WTC11 (cell line): ENCODE data around the gene FAM131C. TPM values are rescaled to one million over a fixed set of nuclear protein-coding genes. Genes with fewer than 3 reads are reported as not detected.

ENCODE experiments used
- ATAC-seq: fragments of 200-7000 bp; cut with Tn5 transposase; 2 replicates; pipeline ENCODE4 v1.10.0; 2021; ENCODE audit warnings: mild to moderate bottlenecking, moderate library complexity
- CTCF ChIA-PET: fragments of 300-600 bp; sonication (Branson Sonifier 250); formaldehyde crosslinking; loops from one replicate; lab custom pipeline; 2021; ENCODE audit warnings: antibody characterized with exemption; lab: Charles Lee
- POLR2A ChIA-PET: fragments of 350-600 bp; sonication (Branson Sonifier 250); formaldehyde crosslinking; loops from one replicate; lab custom pipeline; 2021; ENCODE audit warnings: antibody characterized with exemption; lab: Charles Lee
- DNase-seq: peaks from one replicate; pipeline ENCODE4 v3.0.0; 2021; ENCODE audit warnings: low spot score
- H3K27ac Mint-ChIP-seq: 2 replicates; pipeline ENCODE4 v1.8.0; 2021; ENCODE audit warnings: mixed read lengths
- H3K27me3 Mint-ChIP-seq: 2 replicates; pipeline ENCODE4 v1.8.0; 2021; ENCODE audit warnings: low read depth, mild to moderate bottlenecking, moderate library complexity, mixed read lengths
- H3K36me3 Mint-ChIP-seq: 2 replicates; pipeline ENCODE4 v1.8.0; 2021; ENCODE audit warnings: mixed read lengths
- H3K4me1 Mint-ChIP-seq: 2 replicates; pipeline ENCODE4 v1.8.0; 2022; ENCODE audit warnings: mixed read lengths
- H3K4me3 Mint-ChIP-seq: 2 replicates; pipeline ENCODE4 v1.8.0; 2021; ENCODE audit warnings: mild to moderate bottlenecking, moderate library complexity, mixed read lengths
- H3K9me3 Mint-ChIP-seq: 2 replicates; pipeline ENCODE4 v1.8.0; 2021; ENCODE audit warnings: mixed read lengths
- CBFB ChIP-seq: sonication (generic); formaldehyde crosslinking; IDR thresholded peaks from 2 replicates; pipeline ENCODE4 v1.8.1; 2022; ENCODE audit warnings: mild to moderate bottlenecking, low read depth, missing genetic modification reagents
- ELF4 ChIP-seq: sonication (generic); formaldehyde crosslinking; IDR thresholded peaks from 2 replicates; pipeline ENCODE4 v1.8.1; 2022; ENCODE audit warnings: low read depth, mild to moderate bottlenecking, moderate library complexity, missing genetic modification reagents
- EMX1 ChIP-seq: fragments of 250-450 bp; sonication (Bioruptor Pico); IDR thresholded peaks from 2 replicates; pipeline ENCODE4 v1.8.0; 2021; ENCODE audit warnings: mild to moderate bottlenecking
- FOXP1 ChIP-seq: sonication (generic); formaldehyde crosslinking; IDR thresholded peaks from 2 replicates; pipeline ENCODE4 v1.8.0; 2022; ENCODE audit warnings: missing genetic modification reagents, mild to moderate bottlenecking, moderate library complexity, borderline replicate concordance
- JUN ChIP-seq: sonication (generic); formaldehyde crosslinking; IDR thresholded peaks from 2 replicates; pipeline ENCODE4 v1.8.0; 2023; ENCODE audit warnings: mild to moderate bottlenecking, missing genetic modification reagents
- KAT7 ChIP-seq: sonication (generic); formaldehyde crosslinking; IDR thresholded peaks from 2 replicates; pipeline ENCODE4 v1.8.1; 2023; ENCODE audit warnings: missing genetic modification reagents, mild to moderate bottlenecking, borderline replicate concordance
- NFE2L1 ChIP-seq: sonication (generic); formaldehyde crosslinking; IDR thresholded peaks from 2 replicates; pipeline ENCODE4 v1.8.1; 2023; ENCODE audit warnings: missing genetic modification reagents
- OVOL2 ChIP-seq: fragments of 250-450 bp; sonication (Bioruptor Pico); IDR thresholded peaks from 2 replicates; pipeline ENCODE4 v1.9.0; 2021; ENCODE audit warnings: mild to moderate bottlenecking, borderline replicate concordance
- TCF7 ChIP-seq: sonication (generic); formaldehyde crosslinking; IDR thresholded peaks from 2 replicates; pipeline ENCODE4 v1.8.0; 2022; ENCODE audit warnings: mild to moderate bottlenecking, low read depth, missing genetic modification reagents, moderate library complexity
- ZNF121 ChIP-seq: sonication (generic); formaldehyde crosslinking; IDR thresholded peaks from 2 replicates; pipeline ENCODE4 v1.8.0; 2023; ENCODE audit warnings: missing genetic modification reagents
- ZNF219 ChIP-seq: sonication (generic); formaldehyde crosslinking; IDR thresholded peaks from 2 replicates; pipeline ENCODE4 v1.8.0; 2023; ENCODE audit warnings: missing genetic modification reagents, mild to moderate bottlenecking, borderline replicate concordance
- ZNF263 ChIP-seq: sonication (generic); formaldehyde crosslinking; IDR thresholded peaks from 2 replicates; pipeline ENCODE4 v1.8.1; 2022; ENCODE audit warnings: low read depth, mild to moderate bottlenecking, moderate library complexity, missing genetic modification reagents
- ZNF396 ChIP-seq: fragments of 250-450 bp; sonication (Bioruptor Pico); IDR thresholded peaks from 2 replicates; pipeline ENCODE4 v1.8.0; 2021; ENCODE audit warnings: mild to moderate bottlenecking, moderate library complexity, borderline replicate concordance
- ZNF423 ChIP-seq: fragments of 250-450 bp; sonication (Bioruptor Pico); IDR thresholded peaks from 2 replicates; pipeline ENCODE4 v2.1.2; 2022; ENCODE audit warnings: mild to moderate bottlenecking, moderate library complexity
- total RNA-seq: library from RNA; stranded (reverse); gene quantifications from 3 replicates; pipeline ENCODE4 v1.2.3, GENCODE V29; 2021
- TF ChIP-seq, protein P1 (sequence below): sonication (generic); formaldehyde crosslinking; IDR thresholded peaks from 2 replicates; pipeline ENCODE4 v1.8.1; 2022; ENCODE audit warnings: low read depth, missing genetic modification reagents, borderline replicate concordance
- TF ChIP-seq, protein P2 (sequence below): sonication (generic); formaldehyde crosslinking; IDR thresholded peaks from 2 replicates; pipeline ENCODE4 v1.8.1; 2023; ENCODE audit warnings: mild to moderate bottlenecking, moderate library complexity, missing genetic modification reagents
- TF ChIP-seq, protein P3 (sequence below): sonication (generic); formaldehyde crosslinking; IDR thresholded peaks from 2 replicates; pipeline ENCODE4 v1.8.1; 2022; ENCODE audit warnings: missing genetic modification reagents, borderline replicate concordance
- TF ChIP-seq, protein P4 (sequence below): fragments of 250-450 bp; sonication (Bioruptor Pico); IDR thresholded peaks from 2 replicates; pipeline ENCODE4 v2.1.2; 2022; ENCODE audit warnings: mild to moderate bottlenecking, moderate library complexity
- TF ChIP-seq, protein P5 (sequence below): sonication (generic); formaldehyde crosslinking; IDR thresholded peaks from 2 replicates; pipeline ENCODE4 v1.8.1; 2023; ENCODE audit warnings: mild to moderate bottlenecking, missing genetic modification reagents
- TF ChIP-seq, protein P6 (sequence below): sonication (generic); formaldehyde crosslinking; IDR thresholded peaks from 2 replicates; pipeline ENCODE4 v1.8.0; 2022; ENCODE audit warnings: mild to moderate bottlenecking, missing genetic modification reagents
- TF ChIP-seq, protein P7 (sequence below): sonication (generic); formaldehyde crosslinking; conservative IDR thresholded peaks from 2 replicates; pipeline ENCODE4 v1.8.1; 2022; ENCODE audit warnings: mild to moderate bottlenecking, missing genetic modification reagents
- TF ChIP-seq, protein P8 (sequence below): sonication (generic); formaldehyde crosslinking; conservative IDR thresholded peaks from 2 replicates; pipeline ENCODE4 v1.8.1; 2023; ENCODE audit warnings: mild to moderate bottlenecking, low read depth, missing genetic modification reagents, moderate library complexity

FAM131C gene
- total RNA-seq, 1 experiment from 2014 or later = 1.4 TPM

DNA sequence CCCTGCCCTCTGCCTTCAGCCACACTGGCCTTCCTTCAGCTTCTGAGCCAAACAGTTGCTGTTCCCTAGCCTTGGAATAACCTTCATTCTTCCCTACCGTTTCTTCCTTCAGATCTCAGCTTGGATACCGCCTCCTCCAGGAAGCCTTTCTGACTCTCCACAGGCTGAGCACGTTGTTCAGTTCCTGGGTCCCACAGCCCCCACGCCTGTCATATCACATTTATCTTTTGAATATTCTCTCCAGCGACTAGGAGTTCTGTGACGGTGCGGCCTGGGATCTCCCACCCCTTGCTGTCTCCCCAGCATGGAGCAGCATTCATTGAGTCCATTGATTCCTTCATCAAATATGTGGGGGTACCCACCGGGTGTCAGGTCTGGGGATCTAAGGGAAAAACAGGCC is 43.2 kb upstream of the FAM131C start:
- Mint-ChIP-seq H3K4me3 (peak overlapping the region; percentile 21; the same call in 1 of the 2 replicates), H3K36me3 (no peaks in the 10 kb centered on the region), H3K27me3 (no peaks in the 10 kb centered on the region), H3K27ac (peak overlapping the region; percentile 29), H3K9me3 (no peaks in the 10 kb centered on the region), H3K4me1 (peaks cover 68% of the 10 kb centered on the region)
- ATAC-seq (no peak), DNase-seq (no peak)
- CTCF ChIA-PET = interaction anchor here (1.1 to 8.2 kb wide), 4 partner anchors 35 to 46 kb away, joined by 3 to 61 read pairs (median 12); no protein-coding TSS in a partner anchor
- TF ChIP-seq, protein P1, sequence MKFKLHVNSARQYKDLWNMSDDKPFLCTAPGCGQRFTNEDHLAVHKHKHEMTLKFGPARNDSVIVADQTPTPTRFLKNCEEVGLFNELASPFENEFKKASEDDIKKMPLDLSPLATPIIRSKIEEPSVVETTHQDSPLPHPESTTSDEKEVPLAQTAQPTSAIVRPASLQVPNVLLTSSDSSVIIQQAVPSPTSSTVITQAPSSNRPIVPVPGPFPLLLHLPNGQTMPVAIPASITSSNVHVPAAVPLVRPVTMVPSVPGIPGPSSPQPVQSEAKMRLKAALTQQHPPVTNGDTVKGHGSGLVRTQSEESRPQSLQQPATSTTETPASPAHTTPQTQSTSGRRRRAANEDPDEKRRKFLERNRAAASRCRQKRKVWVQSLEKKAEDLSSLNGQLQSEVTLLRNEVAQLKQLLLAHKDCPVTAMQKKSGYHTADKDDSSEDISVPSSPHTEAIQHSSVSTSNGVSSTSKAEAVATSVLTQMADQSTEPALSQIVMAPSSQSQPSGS (CRISPR knock-in tag) = no peak
- TF ChIP-seq, protein P2, sequence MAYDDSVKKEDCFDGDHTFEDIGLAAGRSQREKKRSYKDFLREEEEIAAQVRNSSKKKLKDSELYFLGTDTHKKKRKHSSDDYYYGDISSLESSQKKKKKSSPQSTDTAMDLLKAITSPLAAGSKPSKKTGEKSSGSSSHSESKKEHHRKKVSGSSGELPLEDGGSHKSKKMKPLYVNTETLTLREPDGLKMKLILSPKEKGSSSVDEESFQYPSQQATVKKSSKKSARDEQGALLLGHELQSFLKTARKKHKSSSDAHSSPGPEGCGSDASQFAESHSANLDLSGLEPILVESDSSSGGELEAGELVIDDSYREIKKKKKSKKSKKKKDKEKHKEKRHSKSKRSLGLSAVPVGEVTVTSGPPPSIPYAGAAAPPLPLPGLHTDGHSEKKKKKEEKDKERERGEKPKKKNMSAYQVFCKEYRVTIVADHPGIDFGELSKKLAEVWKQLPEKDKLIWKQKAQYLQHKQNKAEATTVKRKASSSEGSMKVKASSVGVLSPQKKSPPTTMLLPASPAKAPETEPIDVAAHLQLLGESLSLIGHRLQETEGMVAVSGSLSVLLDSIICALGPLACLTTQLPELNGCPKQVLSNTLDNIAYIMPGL (CRISPR knock-in tag) = no peak
- TF ChIP-seq FOXP1 (CRISPR knock-in tag) (no peak), ZNF396 (CRISPR knock-in tag) (no peak), NFE2L1 (CRISPR knock-in tag) (no peak), EMX1 (CRISPR knock-in tag) (no peak), OVOL2 (no peak), JUN (CRISPR knock-in tag) (no peak), KAT7 (no peak)
- TF ChIP-seq, protein P3, sequence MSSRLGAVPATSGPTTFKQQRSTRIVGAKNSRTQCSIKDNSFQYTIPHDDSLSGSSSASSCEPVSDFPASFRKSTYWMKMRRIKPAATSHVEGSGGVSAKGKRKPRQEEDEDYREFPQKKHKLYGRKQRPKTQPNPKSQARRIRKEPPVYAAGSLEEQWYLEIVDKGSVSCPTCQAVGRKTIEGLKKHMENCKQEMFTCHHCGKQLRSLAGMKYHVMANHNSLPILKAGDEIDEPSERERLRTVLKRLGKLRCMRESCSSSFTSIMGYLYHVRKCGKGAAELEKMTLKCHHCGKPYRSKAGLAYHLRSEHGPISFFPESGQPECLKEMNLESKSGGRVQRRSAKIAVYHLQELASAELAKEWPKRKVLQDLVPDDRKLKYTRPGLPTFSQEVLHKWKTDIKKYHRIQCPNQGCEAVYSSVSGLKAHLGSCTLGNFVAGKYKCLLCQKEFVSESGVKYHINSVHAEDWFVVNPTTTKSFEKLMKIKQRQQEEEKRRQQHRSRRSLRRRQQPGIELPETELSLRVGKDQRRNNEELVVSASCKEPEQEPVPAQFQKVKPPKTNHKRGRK (CRISPR knock-in tag) = no peak
- POLR2A ChIA-PET = interaction anchor here (1.4 kb wide), 1 partner anchor 29 kb away, joined by 6 read pairs; no protein-coding TSS in a partner anchor

DNA sequence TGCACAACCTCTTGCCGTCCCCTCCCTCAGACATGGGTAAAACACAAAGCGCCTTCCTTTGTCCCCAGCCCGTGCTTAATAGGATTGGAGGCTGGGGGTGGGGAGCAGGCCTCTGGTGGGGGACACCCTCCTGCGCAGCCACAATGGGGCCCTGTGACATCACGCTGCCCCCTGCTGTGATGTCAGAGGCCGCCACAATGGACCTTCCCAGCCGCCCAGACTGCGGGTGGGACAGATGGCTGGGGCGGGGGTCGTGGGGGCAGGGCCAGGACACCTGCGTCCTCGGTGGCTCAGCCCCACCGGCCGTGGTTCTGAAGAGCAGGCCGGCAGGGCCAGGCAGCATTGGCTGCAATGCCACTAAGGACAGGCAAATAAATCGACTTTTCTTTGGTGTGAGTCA is 42.6 kb upstream of the FAM131C start:
- ChIA-PET CTCF (interaction anchor here (0.6 to 2.7 kb wide), 4 partner anchors 30 to 108 kb away, joined by 3 to 22 read pairs (median 12); no protein-coding TSS in a partner anchor), POLR2A (interaction anchor here (0.8 kb wide), 1 partner anchor 277 kb away, joined by 4 read pairs; no protein-coding TSS in a partner anchor)
- no peaks in the 10 kb centered on the region for H3K36me3 Mint-ChIP-seq
- no peaks in the 10 kb centered on the region for H3K9me3 Mint-ChIP-seq
- peaks cover 64% of the 10 kb centered on the region for H3K4me1 Mint-ChIP-seq
- no peak overlapping the region for H3K27ac Mint-ChIP-seq
- ATAC-seq = peak; percentile 48
- DNase-seq = peak; percentile 68
- H3K27me3 Mint-ChIP-seq = no peaks in the 10 kb centered on the region
- H3K4me3 Mint-ChIP-seq = 0 out of 2 replicates have a peak overlapping the region, but pooled peaks have one; percentile 18
- no peak for TF ChIP-seq ELF4 (CRISPR knock-in tag)
- TF ChIP-seq KAT7 = no peak
- TF ChIP-seq ZNF219 = no peak
- TF ChIP-seq ZNF263 (CRISPR knock-in tag) = no peak
- TF ChIP-seq, protein P4, sequence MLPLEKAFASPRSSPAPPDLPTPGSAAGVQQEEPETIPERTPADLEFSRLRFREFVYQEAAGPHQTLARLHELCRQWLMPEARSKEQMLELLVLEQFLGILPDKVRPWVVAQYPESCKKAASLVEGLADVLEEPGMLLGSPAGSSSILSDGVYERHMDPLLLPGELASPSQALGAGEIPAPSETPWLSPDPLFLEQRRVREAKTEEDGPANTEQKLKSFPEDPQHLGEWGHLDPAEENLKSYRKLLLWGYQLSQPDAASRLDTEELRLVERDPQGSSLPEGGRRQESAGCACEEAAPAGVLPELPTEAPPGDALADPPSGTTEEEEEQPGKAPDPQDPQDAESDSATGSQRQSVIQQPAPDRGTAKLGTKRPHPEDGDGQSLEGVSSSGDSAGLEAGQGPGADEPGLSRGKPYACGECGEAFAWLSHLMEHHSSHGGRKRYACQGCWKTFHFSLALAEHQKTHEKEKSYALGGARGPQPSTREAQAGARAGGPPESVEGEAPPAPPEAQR = no peak
- no peak for TF ChIP-seq ZNF121 (CRISPR knock-in tag)
- TF ChIP-seq, protein P5, sequence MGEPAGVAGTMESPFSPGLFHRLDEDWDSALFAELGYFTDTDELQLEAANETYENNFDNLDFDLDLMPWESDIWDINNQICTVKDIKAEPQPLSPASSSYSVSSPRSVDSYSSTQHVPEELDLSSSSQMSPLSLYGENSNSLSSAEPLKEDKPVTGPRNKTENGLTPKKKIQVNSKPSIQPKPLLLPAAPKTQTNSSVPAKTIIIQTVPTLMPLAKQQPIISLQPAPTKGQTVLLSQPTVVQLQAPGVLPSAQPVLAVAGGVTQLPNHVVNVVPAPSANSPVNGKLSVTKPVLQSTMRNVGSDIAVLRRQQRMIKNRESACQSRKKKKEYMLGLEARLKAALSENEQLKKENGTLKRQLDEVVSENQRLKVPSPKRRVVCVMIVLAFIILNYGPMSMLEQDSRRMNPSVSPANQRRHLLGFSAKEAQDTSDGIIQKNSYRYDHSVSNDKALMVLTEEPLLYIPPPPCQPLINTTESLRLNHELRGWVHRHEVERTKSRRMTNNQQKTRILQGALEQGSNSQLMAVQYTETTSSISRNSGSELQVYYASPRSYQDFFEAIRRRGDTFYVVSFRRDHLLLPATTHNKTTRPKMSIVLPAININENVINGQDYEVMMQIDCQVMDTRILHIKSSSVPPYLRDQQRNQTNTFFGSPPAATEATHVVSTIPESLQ (CRISPR knock-in tag) = no peak
- no peak for TF ChIP-seq TCF7 (CRISPR knock-in tag)
- TF ChIP-seq, protein P6, sequence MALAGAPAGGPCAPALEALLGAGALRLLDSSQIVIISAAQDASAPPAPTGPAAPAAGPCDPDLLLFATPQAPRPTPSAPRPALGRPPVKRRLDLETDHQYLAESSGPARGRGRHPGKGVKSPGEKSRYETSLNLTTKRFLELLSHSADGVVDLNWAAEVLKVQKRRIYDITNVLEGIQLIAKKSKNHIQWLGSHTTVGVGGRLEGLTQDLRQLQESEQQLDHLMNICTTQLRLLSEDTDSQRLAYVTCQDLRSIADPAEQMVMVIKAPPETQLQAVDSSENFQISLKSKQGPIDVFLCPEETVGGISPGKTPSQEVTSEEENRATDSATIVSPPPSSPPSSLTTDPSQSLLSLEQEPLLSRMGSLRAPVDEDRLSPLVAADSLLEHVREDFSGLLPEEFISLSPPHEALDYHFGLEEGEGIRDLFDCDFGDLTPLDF = no peak
- TF ChIP-seq, protein P7, sequence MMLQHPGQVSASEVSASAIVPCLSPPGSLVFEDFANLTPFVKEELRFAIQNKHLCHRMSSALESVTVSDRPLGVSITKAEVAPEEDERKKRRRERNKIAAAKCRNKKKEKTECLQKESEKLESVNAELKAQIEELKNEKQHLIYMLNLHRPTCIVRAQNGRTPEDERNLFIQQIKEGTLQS (CRISPR knock-in tag) = no peak
- TF ChIP-seq ZNF423 (CRISPR knock-in tag) = peak; percentile 99
- TF ChIP-seq CBFB (CRISPR knock-in tag) = no peak
- TF ChIP-seq, protein P8, sequence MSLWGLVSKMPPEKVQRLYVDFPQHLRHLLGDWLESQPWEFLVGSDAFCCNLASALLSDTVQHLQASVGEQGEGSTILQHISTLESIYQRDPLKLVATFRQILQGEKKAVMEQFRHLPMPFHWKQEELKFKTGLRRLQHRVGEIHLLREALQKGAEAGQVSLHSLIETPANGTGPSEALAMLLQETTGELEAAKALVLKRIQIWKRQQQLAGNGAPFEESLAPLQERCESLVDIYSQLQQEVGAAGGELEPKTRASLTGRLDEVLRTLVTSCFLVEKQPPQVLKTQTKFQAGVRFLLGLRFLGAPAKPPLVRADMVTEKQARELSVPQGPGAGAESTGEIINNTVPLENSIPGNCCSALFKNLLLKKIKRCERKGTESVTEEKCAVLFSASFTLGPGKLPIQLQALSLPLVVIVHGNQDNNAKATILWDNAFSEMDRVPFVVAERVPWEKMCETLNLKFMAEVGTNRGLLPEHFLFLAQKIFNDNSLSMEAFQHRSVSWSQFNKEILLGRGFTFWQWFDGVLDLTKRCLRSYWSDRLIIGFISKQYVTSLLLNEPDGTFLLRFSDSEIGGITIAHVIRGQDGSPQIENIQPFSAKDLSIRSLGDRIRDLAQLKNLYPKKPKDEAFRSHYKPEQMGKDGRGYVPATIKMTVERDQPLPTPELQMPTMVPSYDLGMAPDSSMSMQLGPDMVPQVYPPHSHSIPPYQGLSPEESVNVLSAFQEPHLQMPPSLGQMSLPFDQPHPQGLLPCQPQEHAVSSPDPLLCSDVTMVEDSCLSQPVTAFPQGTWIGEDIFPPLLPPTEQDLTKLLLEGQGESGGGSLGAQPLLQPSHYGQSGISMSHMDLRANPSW = no peak
